GM10266 (cell line): Measurements from ENCODE around the gene ATRNL1.

Experiments used
- DNase-seq: peaks from one replicate; pipeline ENCODE4 v3.0.0; 2012; ENCODE audit errors: extremely low spot score
- CTCF ChIP-seq: IDR thresholded peaks from 2 replicates; pipeline ENCODE4 v1.5.1; 2012; ENCODE audit warnings: mild to moderate bottlenecking, low read depth; ENCODE audit not compliant: control insufficient read depth, insufficient read depth; ENCODE audit errors: missing control alignments

The ATRNL1 gene

GRCh38 chr10:115604627-115605026, 511.5 kb downstream of the ATRNL1 start:
- TF ChIP-seq CTCF, result no peak
- no peak for DNase-seq

GRCh38 chr10:115606086-115606485, 512.9 kb downstream of the ATRNL1 start:
- DNase-seq, result no peak
- TF ChIP-seq CTCF, result no peak

GRCh38 chr10:115606741-115607140, 513.6 kb downstream of the ATRNL1 start:
- TF ChIP-seq CTCF, result no peak

GRCh38 chr10:115624448-115624847, 531.3 kb downstream of the ATRNL1 start:
- no peak for DNase-seq
- no peak for TF ChIP-seq CTCF

More at GRCh38 chr10:115606741-115607140, 513.6 kb downstream of the ATRNL1 start:
- no peak for DNase-seq

GRCh38 chr10:115628616-115629015, 535.5 kb downstream of the ATRNL1 start:
- no peak for DNase-seq

GRCh38 chr10:115638246-115638645, 545.1 kb downstream of the ATRNL1 start:
- no peak for TF ChIP-seq CTCF

More at GRCh38 chr10:115628616-115629015, 535.5 kb downstream of the ATRNL1 start:
- TF ChIP-seq CTCF, result no peak

GRCh38 chr10:115649217-115649616, 556.1 kb downstream of the ATRNL1 start:
- no peak for TF ChIP-seq CTCF
- DNase-seq, result no peak

More at GRCh38 chr10:115638246-115638645, 545.1 kb downstream of the ATRNL1 start:
- DNase-seq, result no peak
